CD14-positive monocyte (primary cell): ENCODE measurements around the gene GDF10. TPM values are rescaled to one million over a fixed set of nuclear protein-coding genes. Genes with fewer than 3 reads are reported as not detected.

ENCODE experiments used
- DNase-seq, 3 donors: peaks; one replicate each; pipeline ENCODE4 v3.0.0-alpha.2; 2011 to 2022
- H2AFZ ChIP-seq: 2 replicates; pipeline ENCODE4 v1.6.0; 2012; ENCODE audit warnings: mild to moderate bottlenecking, low read depth, low read length, inconsistent platforms; ENCODE audit not compliant: insufficient read depth, poor library complexity, severe bottlenecking
- H3K27ac ChIP-seq, 2 donors: 1 replicate in 1 of 2; 2 replicates in 1 of 2; pipeline ENCODE4 v1.5.1; 2012 to 2013; ENCODE audit warnings: low read length in 2 of 2, control low read depth in 1 of 2, inconsistent platforms in 1 of 2, low read depth in 1 of 2, mild to moderate bottlenecking in 1 of 2
- H3K27me3 ChIP-seq, 2 donors: one replicate each; pipeline versions ENCODE4 v1.6.0 to v1.6.1; 2011 to 2013; ENCODE audit warnings: low read length in 2 of 2; ENCODE audit not compliant: control insufficient read depth in 2 of 2, insufficient read depth in 2 of 2
- H3K36me3 ChIP-seq, 2 donors: replicated peaks in 1 of 2; 1 replicate in 1 of 2; 2 replicates in 1 of 2; pipeline versions ENCODE4 v1.5.1 to v1.6.1; 2012 to 2013; ENCODE audit warnings: low read length in 2 of 2, control low read depth in 1 of 2, inconsistent platforms in 1 of 2, mild to moderate bottlenecking in 1 of 2; ENCODE audit not compliant: insufficient read depth in 2 of 2, control insufficient read depth in 1 of 2
- H3K4me1 ChIP-seq, 2 donors: 1 replicate in 1 of 2; 2 replicates in 1 of 2; pipeline versions ENCODE4 v1.5.1 to v1.6.1; 2012 to 2013; ENCODE audit warnings: low read length in 2 of 2, control low read depth in 1 of 2, inconsistent platforms in 1 of 2, mild to moderate bottlenecking in 1 of 2, moderate library complexity in 1 of 2; ENCODE audit not compliant: insufficient read depth in 2 of 2, control insufficient read depth in 1 of 2
- H3K4me2 ChIP-seq: replicated peaks from 2 replicates; pipeline ENCODE3; 2012; ENCODE audit warnings: low read length, moderate library complexity, mild to moderate bottlenecking; ENCODE audit not compliant: poor library complexity, severe bottlenecking; ENCODE audit errors: extremely low read depth
- H3K4me3 ChIP-seq, 3 experiments: fragments of 200-600 bp in 1 of 3; sonication (generic) in 1 of 3; replicated peaks in 1 of 3; 1 replicate in 2 of 3; 2 replicates in 1 of 3; pipeline ENCODE4 v1.5.1; 2011 to 2013; ENCODE audit warnings: low read length in 3 of 3, mild to moderate bottlenecking in 3 of 3, control low read depth in 2 of 3, low read depth in 2 of 3, inconsistent platforms in 1 of 3, moderate library complexity in 1 of 3
- H3K79me2 ChIP-seq: 2 replicates; pipeline ENCODE4 v1.6.0; 2012; ENCODE audit warnings: mild to moderate bottlenecking, control low read depth, inconsistent platforms, low read length, moderate library complexity; ENCODE audit not compliant: insufficient read depth
- H3K9ac ChIP-seq: 2 replicates; pipeline ENCODE4 v1.6.0; 2017; ENCODE audit warnings: low read length, mild to moderate bottlenecking; ENCODE audit not compliant: insufficient read depth, poor library complexity, severe bottlenecking
- H3K9me3 ChIP-seq, 2 donors: replicated peaks in 1 of 2; 1 replicate in 1 of 2; 2 replicates in 1 of 2; pipeline versions ENCODE4 v1.5.1 to v1.6.1; 2012 to 2013; ENCODE audit warnings: low read length in 2 of 2, control low read depth in 1 of 2; ENCODE audit not compliant: control insufficient read depth in 1 of 2, insufficient read depth in 1 of 2
- H4K20me1 ChIP-seq: 2 replicates; pipeline ENCODE4 v1.6.0; 2012; ENCODE audit warnings: mild to moderate bottlenecking, low read length, control low read depth, moderate library complexity; ENCODE audit not compliant: insufficient read depth
- H3K27ac Mint-ChIP-seq, 7 donors: one replicate each; pipeline ENCODE4 v1.8.0; 2020; ENCODE audit warnings: mild to moderate bottlenecking in 7 of 7, mixed read lengths in 7 of 7, moderate library complexity in 6 of 7, inconsistent platforms in 2 of 7
- H3K27me3 Mint-ChIP-seq, 3 donors: one replicate each; pipeline ENCODE4 v1.8.0; 2021 to 2022; ENCODE audit warnings: low read depth in 3 of 3, mild to moderate bottlenecking in 3 of 3, mixed read lengths in 3 of 3, moderate library complexity in 3 of 3, inconsistent platforms in 1 of 3
- H3K36me3 Mint-ChIP-seq, 2 donors: one replicate each; pipeline ENCODE4 v1.8.0; 2020; ENCODE audit warnings: mixed read lengths in 2 of 2, inconsistent platforms in 1 of 2, mild to moderate bottlenecking in 1 of 2
- H3K4me1 Mint-ChIP-seq: one replicate; pipeline ENCODE4 v1.8.0; 2020; ENCODE audit warnings: mild to moderate bottlenecking, mixed read lengths
- H3K4me3 Mint-ChIP-seq, 2 donors: one replicate each; pipeline ENCODE4 v1.8.0; 2020; ENCODE audit warnings: mild to moderate bottlenecking in 2 of 2, mixed read lengths in 2 of 2, moderate library complexity in 1 of 2
- H3K9me3 Mint-ChIP-seq, 7 donors: one replicate each; pipeline ENCODE4 v1.8.0; 2020 to 2022; ENCODE audit warnings: mixed read lengths in 7 of 7, mild to moderate bottlenecking in 6 of 7, moderate library complexity in 6 of 7, inconsistent platforms in 2 of 7
- WGBS: methylation state at CpG from one replicate; pipeline ENCODE4 v1.1.5; 2013; ENCODE audit warnings: missing lambda C conversion rate; ENCODE audit not compliant: insufficient coverage; 5-methylcytosine and 5-hydroxymethylcytosine counted together
- intact Hi-C, 2 donors: fragments of 100-400 bp; cut with micrococcal nuclease; formaldehyde crosslinking; loops; one replicate each; pipeline versions ENCODE4 v1.15.0 to v1.15.1; 2023
- polyA plus RNA-seq, 3 donors: library from polyadenylated mRNA; depleted of rRNA in 1 of 3; unstranded in 2 of 3; stranded (reverse) in 1 of 3; fragments of 300-500 nt in 2 of 3; fragments of >200 nt in 1 of 3; fragmentation: Illumina TruSeq in 2 of 3; gene quantifications; 1 replicate in 2 of 3; 2 replicates in 1 of 3; pipeline ENCODE4 v1.2.3, GENCODE V29; 2012 to 2021
- TF ChIP-seq, protein P1 (sequence below): fragments of 200-600 bp; IDR thresholded peaks from one replicate; pipeline ENCODE4 v1.8.0; 2022; ENCODE audit warnings: antibody characterized with exemption, mild to moderate bottlenecking

Gene GDF10
- polyA plus RNA-seq, 3 donors = not detected

- Histone ChIP-seq H3K4me1 (no peaks in the 10 kb centered on the region), H3K27ac (no peak overlapping the region), H3K4me2 (no peak overlapping the region), H2AFZ (no peak overlapping the region), H3K27me3 (no peaks in the 10 kb centered on the region), H3K4me3 (no peak overlapping the region), H3K9me3 (no peaks in the 10 kb centered on the region), H3K9ac (no peak overlapping the region), H4K20me1 (no peaks in the 10 kb centered on the region), H3K36me3 (no peaks in the 10 kb centered on the region), H3K79me2 (no peaks in the 10 kb centered on the region)
- no peaks in the 10 kb centered on the region for H3K36me3 Mint-ChIP-seq
- intact Hi-C loops = no loop called here
- H3K4me1 Mint-ChIP-seq = peaks cover 6% of the 10 kb centered on the region
- no peak overlapping the region for H3K4me3 Mint-ChIP-seq
- peaks cover 0 to 1% (median 0%) of the 10 kb centered on the region in 7 donors for H3K9me3 Mint-ChIP-seq
- TF ChIP-seq, protein P1, sequence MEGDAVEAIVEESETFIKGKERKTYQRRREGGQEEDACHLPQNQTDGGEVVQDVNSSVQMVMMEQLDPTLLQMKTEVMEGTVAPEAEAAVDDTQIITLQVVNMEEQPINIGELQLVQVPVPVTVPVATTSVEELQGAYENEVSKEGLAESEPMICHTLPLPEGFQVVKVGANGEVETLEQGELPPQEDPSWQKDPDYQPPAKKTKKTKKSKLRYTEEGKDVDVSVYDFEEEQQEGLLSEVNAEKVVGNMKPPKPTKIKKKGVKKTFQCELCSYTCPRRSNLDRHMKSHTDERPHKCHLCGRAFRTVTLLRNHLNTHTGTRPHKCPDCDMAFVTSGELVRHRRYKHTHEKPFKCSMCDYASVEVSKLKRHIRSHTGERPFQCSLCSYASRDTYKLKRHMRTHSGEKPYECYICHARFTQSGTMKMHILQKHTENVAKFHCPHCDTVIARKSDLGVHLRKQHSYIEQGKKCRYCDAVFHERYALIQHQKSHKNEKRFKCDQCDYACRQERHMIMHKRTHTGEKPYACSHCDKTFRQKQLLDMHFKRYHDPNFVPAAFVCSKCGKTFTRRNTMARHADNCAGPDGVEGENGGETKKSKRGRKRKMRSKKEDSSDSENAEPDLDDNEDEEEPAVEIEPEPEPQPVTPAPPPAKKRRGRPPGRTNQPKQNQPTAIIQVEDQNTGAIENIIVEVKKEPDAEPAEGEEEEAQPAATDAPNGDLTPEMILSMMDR = no peak
- peaks cover 2 to 12% (median 5%) of the 10 kb centered on the region in 3 donors for H3K27me3 Mint-ChIP-seq
- peak overlapping the region in 1 of 7 donors; percentile 16 for H3K27ac Mint-ChIP-seq
- WGBS = 91% methylated on average over 4 of the region's 5 CpGs
- DNase-seq = no peak
Observed at GRCh38 chr10:47316131-47316530, 16.1 kb downstream of the GDF10 start.

- no peak for DNase-seq
- no peak overlapping the region for H2AFZ ChIP-seq
- H3K27me3 ChIP-seq = no peaks in the 10 kb centered on the region
- H3K9me3 ChIP-seq = no peaks in the 10 kb centered on the region
- no peak overlapping the region for H3K4me2 ChIP-seq
- H3K27ac ChIP-seq = no peak overlapping the region
- no peak overlapping the region for H3K4me3 ChIP-seq
- H3K4me1 ChIP-seq = no peaks in the 10 kb centered on the region
- no peaks in the 10 kb centered on the region for H4K20me1 ChIP-seq
- peaks cover 3 to 9% (median 3%) of the 10 kb centered on the region in 3 donors for H3K27me3 Mint-ChIP-seq
- no peak overlapping the region for H3K9ac ChIP-seq
- H3K36me3 Mint-ChIP-seq = no peaks in the 10 kb centered on the region
- 95% methylated on average over 4 of the region's 4 CpGs for WGBS
- intact Hi-C loops = no loop called here
- no peaks in the 10 kb centered on the region for H3K79me2 ChIP-seq
- H3K4me1 Mint-ChIP-seq = peaks cover under 1% of the 10 kb centered on the region
- H3K9me3 Mint-ChIP-seq = peaks cover 0 to 1% (median 0%) of the 10 kb centered on the region in 7 donors
- TF ChIP-seq, protein P1 = no peak
- H3K36me3 ChIP-seq = no peaks in the 10 kb centered on the region
- H3K4me3 Mint-ChIP-seq = no peak overlapping the region
- no peak overlapping the region for H3K27ac Mint-ChIP-seq
Observed at GRCh38 chr10:47317251-47317650, 17.3 kb downstream of the GDF10 start.
